WTC11 (cell line): ENCODE measurements around the gene C1QB. TPM values are rescaled to one million over a fixed set of nuclear protein-coding genes. Genes with fewer than 3 reads are reported as not detected.

Source experiments
- ATAC-seq: fragments of 200-7000 bp; cut with Tn5 transposase; 2 replicates; pipeline ENCODE4 v1.10.0; 2021; ENCODE audit warnings: mild to moderate bottlenecking, moderate library complexity
- CTCF ChIA-PET: fragments of 300-600 bp; sonication (Branson Sonifier 250); formaldehyde crosslinking; loops from one replicate; lab custom pipeline; 2021; ENCODE audit warnings: antibody characterized with exemption; lab: Charles Lee
- POLR2A ChIA-PET: fragments of 350-600 bp; sonication (Branson Sonifier 250); formaldehyde crosslinking; loops from one replicate; lab custom pipeline; 2021; ENCODE audit warnings: antibody characterized with exemption; lab: Charles Lee
- DNase-seq: peaks from one replicate; pipeline ENCODE4 v3.0.0; 2021; ENCODE audit warnings: low spot score
- H3K27ac Mint-ChIP-seq: 2 replicates; pipeline ENCODE4 v1.8.0; 2021; ENCODE audit warnings: mixed read lengths
- H3K27me3 Mint-ChIP-seq: 2 replicates; pipeline ENCODE4 v1.8.0; 2021; ENCODE audit warnings: low read depth, mild to moderate bottlenecking, moderate library complexity, mixed read lengths
- H3K36me3 Mint-ChIP-seq: 2 replicates; pipeline ENCODE4 v1.8.0; 2021; ENCODE audit warnings: mixed read lengths
- H3K4me1 Mint-ChIP-seq: 2 replicates; pipeline ENCODE4 v1.8.0; 2022; ENCODE audit warnings: mixed read lengths
- H3K4me3 Mint-ChIP-seq: 2 replicates; pipeline ENCODE4 v1.8.0; 2021; ENCODE audit warnings: mild to moderate bottlenecking, moderate library complexity, mixed read lengths
- H3K9me3 Mint-ChIP-seq: 2 replicates; pipeline ENCODE4 v1.8.0; 2021; ENCODE audit warnings: mixed read lengths
- AR ChIP-seq: fragments of 250-450 bp; sonication (Bioruptor Pico); IDR thresholded peaks from 2 replicates; pipeline ENCODE4 v1.9.0; 2021; ENCODE audit warnings: mild to moderate bottlenecking
- ATF1 ChIP-seq: sonication (generic); formaldehyde crosslinking; IDR thresholded peaks from 2 replicates; pipeline ENCODE4 v1.8.1; 2023; ENCODE audit warnings: mild to moderate bottlenecking, moderate library complexity, missing genetic modification reagents
- CBFB ChIP-seq: sonication (generic); formaldehyde crosslinking; IDR thresholded peaks from 2 replicates; pipeline ENCODE4 v1.8.1; 2022; ENCODE audit warnings: mild to moderate bottlenecking, low read depth, missing genetic modification reagents
- CDX4 ChIP-seq: fragments of 250-450 bp; sonication (Bioruptor Pico); IDR thresholded peaks from 2 replicates; pipeline ENCODE4 v1.9.0; 2021; ENCODE audit warnings: moderate library complexity, mild to moderate bottlenecking, inconsistent platforms, borderline replicate concordance
- ETV6 ChIP-seq: sonication (generic); formaldehyde crosslinking; IDR thresholded peaks from 2 replicates; pipeline ENCODE4 v1.8.1; 2022; ENCODE audit warnings: mild to moderate bottlenecking, missing genetic modification reagents
- FOXJ3 ChIP-seq: sonication (generic); formaldehyde crosslinking; IDR thresholded peaks from 2 replicates; pipeline ENCODE4 v1.9.0; 2021; ENCODE audit warnings: missing genetic modification reagents, mild to moderate bottlenecking, borderline replicate concordance
- FOXK1 ChIP-seq: sonication (generic); formaldehyde crosslinking; IDR thresholded peaks from 2 replicates; pipeline ENCODE4 v1.8.0; 2022; ENCODE audit warnings: mild to moderate bottlenecking, moderate library complexity, missing genetic modification reagents
- GRHL2 ChIP-seq: fragments of 250-450 bp; sonication (Bioruptor Pico); IDR thresholded peaks from 2 replicates; pipeline ENCODE4 v1.8.0; 2022; ENCODE audit warnings: mild to moderate bottlenecking, moderate library complexity; ENCODE audit not compliant: insufficient replicate concordance, severe bottlenecking
- GTF2I ChIP-seq: fragments of 250-450 bp; sonication (Bioruptor Pico); conservative IDR thresholded peaks from 2 replicates; pipeline ENCODE4 v1.4.0; 2021; ENCODE audit warnings: mild to moderate bottlenecking
- MXD4 ChIP-seq: fragments of 250-450 bp; sonication (Bioruptor Pico); IDR thresholded peaks from 2 replicates; pipeline ENCODE4 v1.8.0; 2021; ENCODE audit warnings: mild to moderate bottlenecking, moderate library complexity, borderline replicate concordance
- NFE2L1 ChIP-seq: sonication (generic); formaldehyde crosslinking; IDR thresholded peaks from 2 replicates; pipeline ENCODE4 v1.8.1; 2023; ENCODE audit warnings: missing genetic modification reagents
- OVOL2 ChIP-seq: fragments of 250-450 bp; sonication (Bioruptor Pico); IDR thresholded peaks from 2 replicates; pipeline ENCODE4 v1.9.0; 2021; ENCODE audit warnings: mild to moderate bottlenecking, borderline replicate concordance
- PRDM15 ChIP-seq: sonication (generic); formaldehyde crosslinking; IDR thresholded peaks from 2 replicates; pipeline ENCODE4 v1.8.0; 2022; ENCODE audit warnings: missing genetic modification reagents
- TCF7 ChIP-seq: sonication (generic); formaldehyde crosslinking; IDR thresholded peaks from 2 replicates; pipeline ENCODE4 v1.8.0; 2022; ENCODE audit warnings: mild to moderate bottlenecking, low read depth, missing genetic modification reagents, moderate library complexity
- TEAD1 ChIP-seq: sonication (generic); formaldehyde crosslinking; IDR thresholded peaks from 2 replicates; pipeline ENCODE4 v1.8.0; 2022; ENCODE audit warnings: mild to moderate bottlenecking, missing genetic modification reagents
- ZBTB43 ChIP-seq: sonication (generic); formaldehyde crosslinking; IDR thresholded peaks from 2 replicates; pipeline ENCODE4 v1.8.1; 2023; ENCODE audit warnings: mild to moderate bottlenecking, missing genetic modification reagents
- ZNF138 ChIP-seq: sonication (generic); formaldehyde crosslinking; conservative IDR thresholded peaks from 2 replicates; pipeline ENCODE4 v1.8.1; 2022; ENCODE audit warnings: mild to moderate bottlenecking, moderate library complexity, missing genetic modification reagents
- ZNF263 ChIP-seq: sonication (generic); formaldehyde crosslinking; IDR thresholded peaks from 2 replicates; pipeline ENCODE4 v1.8.1; 2022; ENCODE audit warnings: low read depth, mild to moderate bottlenecking, moderate library complexity, missing genetic modification reagents
- total RNA-seq: library from RNA; stranded (reverse); gene quantifications from 3 replicates; pipeline ENCODE4 v1.2.3, GENCODE V29; 2021
- TF ChIP-seq, protein P1 (sequence below): sonication (generic); formaldehyde crosslinking; IDR thresholded peaks from 2 replicates; pipeline ENCODE4 v1.8.1; 2023; ENCODE audit warnings: mild to moderate bottlenecking, missing genetic modification reagents, moderate library complexity
- TF ChIP-seq, protein P2 (sequence below): sonication (generic); formaldehyde crosslinking; IDR thresholded peaks from 2 replicates; pipeline ENCODE4 v1.8.1; 2023; ENCODE audit warnings: mild to moderate bottlenecking, missing genetic modification reagents, borderline replicate concordance

The C1QB gene
- total RNA-seq, 1 experiment from 2014 or later: 0.61 TPM

- TF ChIP-seq FOXK1 (CRISPR knock-in tag) (no peak), ZNF263 (no peak), PRDM15 (CRISPR knock-in tag) (no peak), ETV6 (CRISPR knock-in tag) (no peak), CDX4 (no peak), CBFB (CRISPR knock-in tag) (no peak), AR (CRISPR knock-in tag) (no peak), MXD4 (CRISPR knock-in tag) (no peak), NFE2L1 (CRISPR knock-in tag) (no peak), GRHL2 (CRISPR knock-in tag) (no peak), TEAD1 (CRISPR knock-in tag) (no peak), TCF7 (no peak), OVOL2 (CRISPR knock-in tag) (no peak), GTF2I (no peak), ATF1 (no peak), ZBTB43 (CRISPR knock-in tag) (no peak), ZNF138 (CRISPR knock-in tag) (no peak), FOXJ3 (CRISPR knock-in tag) (no peak)
- TF ChIP-seq, protein P1, sequence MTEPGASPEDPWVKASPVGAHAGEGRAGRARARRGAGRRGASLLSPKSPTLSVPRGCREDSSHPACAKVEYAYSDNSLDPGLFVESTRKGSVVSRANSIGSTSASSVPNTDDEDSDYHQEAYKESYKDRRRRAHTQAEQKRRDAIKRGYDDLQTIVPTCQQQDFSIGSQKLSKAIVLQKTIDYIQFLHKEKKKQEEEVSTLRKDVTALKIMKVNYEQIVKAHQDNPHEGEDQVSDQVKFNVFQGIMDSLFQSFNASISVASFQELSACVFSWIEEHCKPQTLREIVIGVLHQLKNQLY (CRISPR knock-in tag): no peak
- TF ChIP-seq, protein P2, sequence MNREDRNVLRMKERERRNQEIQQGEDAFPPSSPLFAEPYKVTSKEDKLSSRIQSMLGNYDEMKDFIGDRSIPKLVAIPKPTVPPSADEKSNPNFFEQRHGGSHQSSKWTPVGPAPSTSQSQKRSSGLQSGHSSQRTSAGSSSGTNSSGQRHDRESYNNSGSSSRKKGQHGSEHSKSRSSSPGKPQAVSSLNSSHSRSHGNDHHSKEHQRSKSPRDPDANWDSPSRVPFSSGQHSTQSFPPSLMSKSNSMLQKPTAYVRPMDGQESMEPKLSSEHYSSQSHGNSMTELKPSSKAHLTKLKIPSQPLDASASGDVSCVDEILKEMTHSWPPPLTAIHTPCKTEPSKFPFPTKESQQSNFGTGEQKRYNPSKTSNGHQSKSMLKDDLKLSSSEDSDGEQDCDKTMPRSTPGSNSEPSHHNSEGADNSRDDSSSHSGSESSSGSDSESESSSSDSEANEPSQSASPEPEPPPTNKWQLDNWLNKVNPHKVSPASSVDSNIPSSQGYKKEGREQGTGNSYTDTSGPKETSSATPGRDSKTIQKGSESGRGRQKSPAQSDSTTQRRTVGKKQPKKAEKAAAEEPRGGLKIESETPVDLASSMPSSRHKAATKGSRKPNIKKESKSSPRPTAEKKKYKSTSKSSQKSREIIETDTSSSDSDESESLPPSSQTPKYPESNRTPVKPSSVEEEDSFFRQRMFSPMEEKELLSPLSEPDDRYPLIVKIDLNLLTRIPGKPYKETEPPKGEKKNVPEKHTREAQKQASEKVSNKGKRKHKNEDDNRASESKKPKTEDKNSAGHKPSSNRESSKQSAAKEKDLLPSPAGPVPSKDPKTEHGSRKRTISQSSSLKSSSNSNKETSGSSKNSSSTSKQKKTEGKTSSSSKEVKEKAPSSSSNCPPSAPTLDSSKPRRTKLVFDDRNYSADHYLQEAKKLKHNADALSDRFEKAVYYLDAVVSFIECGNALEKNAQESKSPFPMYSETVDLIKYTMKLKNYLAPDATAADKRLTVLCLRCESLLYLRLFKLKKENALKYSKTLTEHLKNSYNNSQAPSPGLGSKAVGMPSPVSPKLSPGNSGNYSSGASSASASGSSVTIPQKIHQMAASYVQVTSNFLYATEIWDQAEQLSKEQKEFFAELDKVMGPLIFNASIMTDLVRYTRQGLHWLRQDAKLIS (CRISPR knock-in tag): no peak
- no peaks in the 10 kb centered on the region for H3K9me3 Mint-ChIP-seq
- no peak overlapping the region for H3K27ac Mint-ChIP-seq
- ChIA-PET POLR2A (interaction anchor here (1.0 kb wide), 1 partner anchor 224 kb away, joined by 3 read pairs; no protein-coding TSS in a partner anchor), CTCF (no interaction called here)
- H3K4me1 Mint-ChIP-seq: no peaks in the 10 kb centered on the region; the same call in 1 of the 2 replicates
- H3K27me3 Mint-ChIP-seq: no peaks in the 10 kb centered on the region; the same call in 1 of the 2 replicates
- no peak overlapping the region for H3K4me3 Mint-ChIP-seq
- no peaks in the 10 kb centered on the region for H3K36me3 Mint-ChIP-seq
- DNase-seq: no peak
- no peak for ATAC-seq
Observed at GRCh38 chr1:22660716-22661241, 7.7 kb downstream of the C1QB start.
